Renal pelvis (tissue), 12 donors: ENCODE results near the gene SLC36A3. TPM values are rescaled to one million over a fixed set of nuclear protein-coding genes. Genes with fewer than 3 reads are reported as not detected.
"Not testable (repeated sequence)": the region's sequence is repeated elsewhere in the genome, so short reads cannot be mapped to it uniquely, and the experiment has no call there.

Experiments used
- DNase-seq: peaks from one replicate; pipeline ENCODE4 v3.0.0-alpha.2; 2013
- long read RNA-seq, 16 experiments: transcript quantifications; one replicate each; lab custom pipeline, GENCODE V29; 2026
- polyA plus RNA-seq, 3 donors: library from polyadenylated mRNA; unstranded; fragments of 120-200 nt; gene quantifications; one replicate each; pipeline ENCODE4 v1.2.1, GENCODE V29; 2013; ENCODE audit not compliant: insufficient read length in 3 of 3

Gene SLC36A3
- not detected for polyA plus RNA-seq
- long read RNA-seq, donor 1: 0 reads
- long read RNA-seq, donor 2: 0 reads
- long read RNA-seq, donor 3: 0 reads
- long read RNA-seq, donor 4: 0 reads
- long read RNA-seq, donor 5: 0 reads
- long read RNA-seq, donor 6: 0 reads
- long read RNA-seq, donor 7: 0 reads
- long read RNA-seq, donor 8: 0 reads
- long read RNA-seq, donor 9: 0 reads
- long read RNA-seq, donor 10: 0 reads
- long read RNA-seq, donor 11: 0 reads
- long read RNA-seq, donor 12: 0 reads
- long read RNA-seq, donor 13: 0 reads
- long read RNA-seq, donor 14: 0 reads
- long read RNA-seq, donor 15: 0 reads
- long read RNA-seq, donor 16: 0 reads

GRCh38 chr5:151303666-151304065 is at the start of gene SLC36A3:
Gene SLC36A3, minus strand, starts transcription at chr5:151303766. Its CDS starts 412 bp downstream, at chr5:151303354.
- DNase-seq: no peak

DNA sequence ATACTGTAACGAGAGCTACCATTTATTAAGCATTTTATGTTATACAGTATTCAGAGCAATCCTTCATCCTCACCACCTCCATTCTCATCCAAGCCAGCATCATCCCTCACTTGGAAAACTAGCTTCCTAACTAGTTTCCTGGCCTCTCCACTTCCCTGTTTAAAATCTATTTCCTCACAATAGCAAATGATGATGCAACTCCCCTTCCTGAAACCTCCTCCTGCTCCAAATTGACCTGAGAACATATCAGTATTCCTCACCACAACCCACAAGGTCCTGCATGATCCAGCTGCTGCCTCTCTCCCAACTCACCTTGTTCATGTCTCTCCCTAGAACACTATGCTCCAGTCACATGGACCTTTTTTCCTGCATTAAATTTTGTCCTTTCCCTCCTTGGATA is 48.1 kb upstream of the SLC36A3 start:
- DNase-seq: no peak

- no peak for DNase-seq
These were observed 45.2 kb upstream of the SLC36A3 start for GRCh38 chr5:151348789-151349188.

GRCh38 chr5:151347369-151347768 is 43.8 kb upstream of the SLC36A3 start, which contains the start of gene SLC36A2:
Gene SLC36A2, minus strand, starts transcription at chr5:151347559. Its CDS starts 99 bp downstream, at chr5:151347460.
- DNase-seq: no peak

- no peak for DNase-seq
These were observed 42.4 kb upstream of the SLC36A3 start for GRCh38 chr5:151345808-151346478.

GRCh38 chr5:151345187-151345807 is 41.7 kb upstream of the SLC36A3 start:
- no peak for DNase-seq

GRCh38 chr5:151344088-151344487 is 40.5 kb upstream of the SLC36A3 start:
- no peak for DNase-seq

- no peak for DNase-seq
These were observed 36.4 kb upstream of the SLC36A3 start for GRCh38 chr5:151340004-151340403.

- no peak for DNase-seq
These were observed 35.2 kb upstream of the SLC36A3 start for GRCh38 chr5:151338734-151339133.

- no peak for DNase-seq
These were observed 29.3 kb upstream of the SLC36A3 start for GRCh38 chr5:151332857-151333256.

DNA sequence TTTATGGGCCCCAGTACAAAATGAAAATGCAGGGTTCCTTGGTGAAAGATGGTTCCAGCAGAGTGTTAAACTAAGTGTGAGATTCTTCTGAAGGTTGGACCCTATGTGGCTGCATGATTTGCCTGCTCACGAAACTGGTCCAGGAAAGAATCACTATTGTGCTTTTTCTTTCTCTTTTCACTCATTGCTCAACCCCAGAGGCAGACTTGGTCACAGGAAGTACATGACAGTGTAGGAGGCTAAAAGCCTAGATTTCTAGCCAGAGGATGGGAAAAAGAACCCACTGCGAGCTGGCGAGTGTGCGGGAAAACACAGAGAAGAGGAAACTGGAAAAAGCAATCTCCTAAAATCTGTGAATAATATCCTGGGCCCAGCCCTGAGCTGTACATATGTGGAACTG is 25.2 kb upstream of the SLC36A3 start:
- no peak for DNase-seq

DNA sequence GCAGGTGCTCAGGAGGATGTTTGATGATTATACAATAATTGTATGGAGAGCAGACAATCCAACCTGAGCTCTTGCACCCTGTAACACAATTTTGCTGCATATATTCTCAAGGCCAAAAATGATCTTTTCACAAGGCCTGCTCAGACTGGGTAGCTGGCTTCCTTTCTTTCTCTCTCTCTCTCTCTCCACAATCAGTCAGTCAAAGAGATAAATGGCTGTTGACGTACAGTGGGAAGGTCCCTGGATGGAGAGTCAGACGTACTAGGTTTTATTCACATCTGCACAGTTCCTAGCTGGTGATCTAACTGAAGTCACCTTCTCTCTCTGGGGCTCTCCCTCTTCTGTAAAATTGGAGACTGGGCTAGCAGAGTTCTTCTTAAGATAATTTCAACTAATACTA is 24.0 kb upstream of the SLC36A3 start:
- DNase-seq: no peak

DNA sequence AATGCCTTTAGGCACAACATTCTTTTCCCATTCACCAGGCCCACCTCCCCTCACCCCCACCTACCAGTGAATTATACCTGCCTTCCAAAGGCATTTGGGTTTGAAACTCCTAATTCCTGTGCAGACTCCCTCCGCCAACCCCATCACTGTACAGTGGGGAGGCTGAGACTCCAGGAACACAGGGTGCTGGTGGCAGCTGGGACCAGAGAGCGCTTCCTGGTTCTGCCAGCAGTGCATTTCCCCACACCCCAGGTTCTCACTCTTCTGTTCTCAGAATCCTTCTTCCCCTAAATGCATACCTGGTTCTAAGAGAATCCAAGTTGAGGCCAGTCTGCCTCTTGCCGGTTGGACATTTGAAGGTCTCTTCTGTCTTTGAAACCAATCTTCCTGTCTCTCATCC is 22.7 kb upstream of the SLC36A3 start:
- no peak for DNase-seq

DNA sequence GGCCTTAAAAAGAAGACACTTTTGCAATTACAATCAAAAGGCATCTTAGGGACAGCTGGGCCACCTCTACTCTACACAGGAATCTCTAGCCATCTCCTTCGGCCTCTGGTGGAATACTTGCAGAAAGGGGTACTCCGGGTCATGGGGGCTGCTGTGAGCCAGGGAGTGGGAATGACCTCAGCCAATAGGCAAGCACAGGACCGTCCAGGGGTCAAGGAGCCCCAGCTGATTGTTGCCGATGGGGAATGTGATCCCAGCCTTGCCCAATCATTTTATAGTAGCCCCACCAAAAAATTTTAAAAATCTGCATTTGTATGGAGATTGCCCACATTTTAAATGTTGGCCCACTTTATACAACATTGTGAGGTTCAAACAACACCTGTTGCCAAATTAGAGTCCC is 16.9 kb upstream of the SLC36A3 start:
- DNase-seq: no peak

GRCh38 chr5:151318850-151319732 is 15.5 kb upstream of the SLC36A3 start:
- no peak for DNase-seq

DNA sequence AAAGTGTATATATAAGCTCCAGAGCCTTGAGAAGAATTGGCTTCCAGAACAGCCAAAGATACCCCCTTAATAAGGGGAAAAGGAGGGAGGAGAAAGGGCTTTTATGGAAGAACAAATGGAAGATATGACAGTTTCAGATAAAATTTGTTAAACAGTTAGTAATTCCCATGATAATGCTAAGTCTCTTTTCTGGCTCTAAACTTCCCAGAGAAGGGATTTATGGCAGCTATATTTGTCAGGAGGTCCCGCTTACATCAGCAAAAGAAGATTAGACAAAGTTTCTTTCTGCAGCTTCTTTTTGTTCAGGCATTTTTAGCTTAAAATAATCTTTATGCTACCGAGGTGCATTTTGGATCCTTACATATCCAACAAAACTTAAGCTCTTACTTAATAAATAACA is 14.3 kb upstream of the SLC36A3 start:
- no peak for DNase-seq

DNA sequence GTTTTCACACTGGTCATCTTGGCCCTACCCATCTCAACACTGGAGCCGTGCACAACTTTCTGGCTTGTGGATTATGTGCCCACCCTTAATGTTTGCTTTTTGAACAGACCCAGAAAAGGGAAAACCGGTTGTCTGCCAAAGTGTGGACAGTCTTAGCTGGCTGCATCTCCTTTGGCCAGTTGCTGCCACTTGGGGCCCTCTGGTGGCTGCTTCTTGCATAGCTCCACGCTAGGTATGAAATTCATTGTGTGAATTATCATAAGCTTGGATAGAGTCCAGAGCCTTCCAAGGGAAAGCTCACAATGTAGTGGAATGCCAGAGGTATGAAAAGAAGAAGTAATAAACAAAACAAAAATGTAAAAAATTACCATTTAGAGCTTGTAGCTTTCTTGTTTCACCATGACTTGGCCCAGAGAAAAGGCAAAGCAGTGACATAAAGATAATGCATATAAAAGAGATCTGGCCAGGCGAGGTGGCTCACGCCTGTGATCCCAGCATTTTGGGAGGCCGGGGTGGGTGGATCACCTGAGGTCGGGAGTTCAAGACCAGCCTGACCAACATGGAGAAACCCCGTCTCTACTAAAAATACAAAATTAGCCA is 12.5 kb upstream of the SLC36A3 start:
- peak; percentile 57 for DNase-seq

GRCh38 chr5:151313357-151313756 is 9.8 kb upstream of the SLC36A3 start:
- DNase-seq: no peak

GRCh38 chr5:151312756-151313324 is 9.3 kb upstream of the SLC36A3 start:
- no peak for DNase-seq

- DNase-seq: no peak
These were observed 7.4 kb upstream of the SLC36A3 start for GRCh38 chr5:151310932-151311331.

GRCh38 chr5:151309821-151310220 is 6.3 kb upstream of the SLC36A3 start:
- not testable (repeated sequence) for DNase-seq
